Neural progenitor cell (in vitro differentiated cells): ENCODE measurements around the gene PAXIP1. TPM values are rescaled to one million over a fixed set of nuclear protein-coding genes. Genes with fewer than 3 reads are reported as not detected.

Experiments
- DNase-seq: peaks from one replicate; pipeline ENCODE4 v3.0.0-alpha.2; 2016; ENCODE audit warnings: low spot score
- H2AFZ ChIP-seq: fragments of 200-600 bp; sonication (generic); replicated peaks from 2 replicates; pipeline ENCODE4 v1.6.1; 2016; ENCODE audit warnings: antibody characterized with exemption
- H3F3A ChIP-seq: fragments of 200-600 bp; sonication (generic); 2 replicates; pipeline ENCODE4 v1.6.1; 2016; ENCODE audit warnings: antibody characterized with exemption, low read depth
- H3K27ac ChIP-seq: fragments of 200-600 bp; sonication (generic); 2 replicates; pipeline ENCODE4 v1.5.1; 2016; ENCODE audit warnings: mild to moderate bottlenecking
- H3K27me3 ChIP-seq: fragments of 200-600 bp; sonication (generic); 2 replicates; pipeline ENCODE4 v1.6.1; 2016; ENCODE audit warnings: mild to moderate bottlenecking, moderate library complexity
- H3K36me3 ChIP-seq: fragments of 200-600 bp; sonication (generic); 2 replicates; pipeline ENCODE4 v1.5.1; 2016
- H3K4me1 ChIP-seq: fragments of 200-600 bp; sonication (generic); 2 replicates; pipeline ENCODE4 v1.6.1; 2016; ENCODE audit warnings: mixed run types
- H3K4me2 ChIP-seq: fragments of 200-600 bp; sonication (generic); 2 replicates; pipeline ENCODE4 v1.6.1; 2016
- H3K4me3 ChIP-seq: fragments of 200-600 bp; sonication (generic); 2 replicates; pipeline ENCODE4 v1.5.1; 2016
- H3K79me2 ChIP-seq: fragments of 200-600 bp; sonication (generic); 2 replicates; pipeline ENCODE4 v1.6.1; 2016; ENCODE audit warnings: low read depth
- H3K9ac ChIP-seq: fragments of 200-600 bp; sonication (generic); 2 replicates; pipeline ENCODE4 v1.6.1; 2016
- H3K9me3 ChIP-seq: fragments of 200-600 bp; sonication (generic); 2 replicates; pipeline ENCODE4 v1.5.1; 2016; ENCODE audit warnings: low read depth
- H4K20me1 ChIP-seq: fragments of 200-600 bp; sonication (generic); 2 replicates; pipeline ENCODE4 v1.6.1; 2016; ENCODE audit warnings: low read depth
- H3K27ac Mint-ChIP-seq: 3 replicates; pipeline ENCODE4 v1.8.0; 2021; ENCODE audit warnings: mixed read lengths
- H3K27me3 Mint-ChIP-seq: 2 replicates; pipeline ENCODE4 v1.8.0; 2022; ENCODE audit warnings: low read depth, mild to moderate bottlenecking, inconsistent platforms, moderate library complexity, mixed read lengths; ENCODE audit not compliant: insufficient read depth
- H3K36me3 Mint-ChIP-seq: 3 replicates; pipeline ENCODE4 v1.8.0; 2021; ENCODE audit warnings: mixed read lengths
- H3K4me1 Mint-ChIP-seq: 3 replicates; pipeline ENCODE4 v1.8.0; 2021; ENCODE audit warnings: mixed read lengths
- H3K4me3 Mint-ChIP-seq: 3 replicates; pipeline ENCODE4 v1.8.0; 2021; ENCODE audit warnings: mild to moderate bottlenecking, moderate library complexity, mixed read lengths
- H3K9me3 Mint-ChIP-seq: 3 replicates; pipeline ENCODE4 v1.8.0; 2020; ENCODE audit warnings: mixed read lengths
- EZH2 ChIP-seq: fragments of 200-600 bp; sonication (generic); IDR thresholded peaks from 2 replicates; pipeline ENCODE4 v1.6.1; 2017; ENCODE audit warnings: antibody characterized with exemption, mild to moderate bottlenecking, moderate library complexity
- EZH2phosphoT487 ChIP-seq: fragments of 200-600 bp; sonication (generic); IDR thresholded peaks from 2 replicates; pipeline ENCODE4 v1.6.1; 2017; ENCODE audit warnings: antibody characterized with exemption
- total RNA-seq: library from RNA; depleted of rRNA; stranded (reverse); fragments of >200 nt; gene quantifications from 2 replicates; pipeline ENCODE4 v1.2.3, GENCODE V29; 2015; ENCODE audit warnings: low replicate concordance
- TF ChIP-seq, protein P1 (sequence below): fragments of 200-600 bp; sonication (generic); IDR thresholded peaks from 2 replicates; pipeline ENCODE4 v1.5.1; 2017; ENCODE audit warnings: antibody characterized with exemption, mild to moderate bottlenecking

Gene PAXIP1
- total RNA-seq, 1 donor from 2014 or later = 26.1 TPM

DNA sequence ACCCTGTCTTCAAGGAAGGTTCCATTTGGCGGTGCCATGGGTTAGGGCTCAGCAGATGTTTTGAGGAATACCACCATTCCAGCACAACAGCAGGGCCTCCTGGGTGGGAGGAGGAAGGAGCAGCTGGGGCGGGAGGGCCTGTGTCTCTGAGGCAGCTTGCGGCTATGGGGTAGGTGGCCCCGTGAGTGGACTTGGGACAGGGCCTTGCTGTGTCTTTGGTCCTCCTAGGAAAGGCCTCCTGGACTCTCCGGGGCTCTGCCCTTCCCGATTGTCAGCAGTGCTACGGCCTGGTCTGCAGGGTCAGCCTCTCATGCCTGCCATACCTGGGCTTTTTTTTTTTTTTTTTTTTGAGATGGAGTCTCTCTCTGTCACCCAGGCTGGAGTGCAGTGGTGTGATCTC lies 96.7 kb downstream of the PAXIP1 start:
- no peak for DNase-seq
- Mint-ChIP-seq H3K36me3 (no peaks in the 10 kb centered on the region), H3K27me3 (peaks cover 6% of the 10 kb centered on the region), H3K4me1 (peaks cover 10% of the 10 kb centered on the region), H3K4me3 (no peak overlapping the region), H3K27ac (no peak overlapping the region), H3K9me3 (peaks cover 19% of the 10 kb centered on the region)
- H2AFZ ChIP-seq = no peak overlapping the region
- H3K27ac ChIP-seq = no peak overlapping the region
- no peak overlapping the region for H3K4me3 ChIP-seq
- TF ChIP-seq EZH2phosphoT487 (no peak), EZH2 (no peak)
- TF ChIP-seq, protein P1, sequence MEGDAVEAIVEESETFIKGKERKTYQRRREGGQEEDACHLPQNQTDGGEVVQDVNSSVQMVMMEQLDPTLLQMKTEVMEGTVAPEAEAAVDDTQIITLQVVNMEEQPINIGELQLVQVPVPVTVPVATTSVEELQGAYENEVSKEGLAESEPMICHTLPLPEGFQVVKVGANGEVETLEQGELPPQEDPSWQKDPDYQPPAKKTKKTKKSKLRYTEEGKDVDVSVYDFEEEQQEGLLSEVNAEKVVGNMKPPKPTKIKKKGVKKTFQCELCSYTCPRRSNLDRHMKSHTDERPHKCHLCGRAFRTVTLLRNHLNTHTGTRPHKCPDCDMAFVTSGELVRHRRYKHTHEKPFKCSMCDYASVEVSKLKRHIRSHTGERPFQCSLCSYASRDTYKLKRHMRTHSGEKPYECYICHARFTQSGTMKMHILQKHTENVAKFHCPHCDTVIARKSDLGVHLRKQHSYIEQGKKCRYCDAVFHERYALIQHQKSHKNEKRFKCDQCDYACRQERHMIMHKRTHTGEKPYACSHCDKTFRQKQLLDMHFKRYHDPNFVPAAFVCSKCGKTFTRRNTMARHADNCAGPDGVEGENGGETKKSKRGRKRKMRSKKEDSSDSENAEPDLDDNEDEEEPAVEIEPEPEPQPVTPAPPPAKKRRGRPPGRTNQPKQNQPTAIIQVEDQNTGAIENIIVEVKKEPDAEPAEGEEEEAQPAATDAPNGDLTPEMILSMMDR = no peak
- H4K20me1 ChIP-seq = no peaks in the 10 kb centered on the region
- H3K4me2 ChIP-seq = no peak overlapping the region
- no peaks in the 10 kb centered on the region for H3F3A ChIP-seq
- no peaks in the 10 kb centered on the region for H3K36me3 ChIP-seq
- no peak overlapping the region for H3K9ac ChIP-seq
- no peaks in the 10 kb centered on the region for H3K79me2 ChIP-seq
- H3K27me3 ChIP-seq = no peaks in the 10 kb centered on the region
- H3K4me1 ChIP-seq = peaks cover 11% of the 10 kb centered on the region
- H3K9me3 ChIP-seq = no peaks in the 10 kb centered on the region

DNA sequence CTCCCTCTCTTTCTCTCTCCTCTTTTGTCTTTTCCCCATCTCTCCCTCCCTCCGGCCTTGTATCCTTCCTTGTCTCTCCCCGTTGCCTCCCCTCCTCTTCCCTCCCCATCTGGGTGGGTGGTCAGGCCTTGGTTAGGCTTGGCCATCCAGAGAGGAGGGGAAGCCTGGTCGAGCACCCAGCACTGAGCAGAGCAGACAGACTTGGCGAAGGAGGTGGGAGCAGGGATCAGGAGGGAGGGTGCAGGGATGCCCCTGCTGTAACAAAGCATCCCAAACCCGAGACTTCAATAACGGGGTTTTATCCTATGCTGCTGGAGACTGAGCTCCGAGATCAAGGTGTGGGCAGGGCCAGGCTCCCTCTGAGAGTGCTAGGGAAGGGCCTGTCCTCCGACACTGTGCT lies 97.3 kb downstream of the PAXIP1 start:
- Histone ChIP-seq H3K27ac (no peak overlapping the region), H3K9me3 (no peaks in the 10 kb centered on the region), H3K9ac (no peak overlapping the region), H3K4me2 (no peak overlapping the region), H4K20me1 (no peaks in the 10 kb centered on the region), H3F3A (no peaks in the 10 kb centered on the region), H3K27me3 (no peaks in the 10 kb centered on the region), H3K36me3 (no peaks in the 10 kb centered on the region), H3K4me3 (no peak overlapping the region), H3K4me1 (peaks cover 11% of the 10 kb centered on the region), H2AFZ (no peak overlapping the region), H3K79me2 (no peaks in the 10 kb centered on the region)
- TF ChIP-seq, protein P1 = no peak
- Mint-ChIP-seq H3K4me1 (peaks cover 10% of the 10 kb centered on the region), H3K36me3 (no peaks in the 10 kb centered on the region), H3K4me3 (no peak overlapping the region), H3K27ac (peak overlapping the region; percentile 53), H3K27me3 (peaks cover 6% of the 10 kb centered on the region), H3K9me3 (peaks cover 16% of the 10 kb centered on the region)
- DNase-seq = no peak

DNA sequence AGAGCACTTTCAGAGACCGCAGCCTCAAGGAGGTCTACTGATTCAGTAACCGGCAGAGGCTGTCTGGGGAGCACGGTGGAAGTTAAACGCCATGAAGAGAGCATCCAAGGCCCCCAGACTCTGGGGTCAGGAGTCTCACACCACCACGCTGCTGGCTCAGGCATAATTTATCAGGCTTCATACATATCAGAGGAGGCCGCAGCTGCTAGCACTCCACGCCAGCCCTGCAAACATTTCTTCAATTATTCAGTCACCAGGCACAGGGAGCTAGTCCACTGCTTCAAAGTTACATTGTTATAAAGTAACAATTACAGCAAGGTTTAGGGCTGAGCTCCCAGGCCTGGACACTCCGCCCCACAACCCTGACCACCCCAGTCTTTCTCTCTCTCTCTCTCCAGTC lies 97.8 kb downstream of the PAXIP1 start:
- DNase-seq = no peak
- H3K27me3 Mint-ChIP-seq = peaks cover 6% of the 10 kb centered on the region
- peaks cover 16% of the 10 kb centered on the region for H3K9me3 Mint-ChIP-seq

More for the DNA sequence above, 97.8 kb downstream of the PAXIP1 start:
- Histone ChIP-seq H3K27me3 (no peaks in the 10 kb centered on the region), H3K4me2 (no peak overlapping the region), H3K27ac (no peak overlapping the region), H3F3A (no peaks in the 10 kb centered on the region), H2AFZ (no peak overlapping the region), H3K4me3 (no peak overlapping the region), H3K4me1 (peaks cover 11% of the 10 kb centered on the region), H4K20me1 (no peaks in the 10 kb centered on the region), H3K9me3 (no peaks in the 10 kb centered on the region), H3K9ac (no peak overlapping the region), H3K79me2 (no peaks in the 10 kb centered on the region), H3K36me3 (no peaks in the 10 kb centered on the region)
- H3K27ac Mint-ChIP-seq = peak overlapping the region; percentile 53
- H3K4me1 Mint-ChIP-seq = peaks cover 10% of the 10 kb centered on the region
- no peak overlapping the region for H3K4me3 Mint-ChIP-seq
- no peaks in the 10 kb centered on the region for H3K36me3 Mint-ChIP-seq
- no peak for TF ChIP-seq EZH2
- no peak for TF ChIP-seq EZH2phosphoT487
- TF ChIP-seq, protein P1 = no peak
